Activated T-helper 1 cell treated with anti-CD3 and anti-CD28 coated beads, Interleukin-12 subunit alpha, Interleukin-12 subunit beta, Interleukin-2, Interleukin-4 antibody, amounts not matched to agents 30 ng/mL and 10 ng/mL and 1 ng/mL, durations not matched to agents 14 hours and 24 hours and 36 hours (primary cell): Measurements from ENCODE around the gene TSHZ2. TPM values are rescaled to one million over a fixed set of nuclear protein-coding genes. Genes with fewer than 3 reads are reported as not detected.
A peak's percentile ranks its signal among the peaks of the same experiment; 100 is the strongest.

ENCODE experiments used
- DNase-seq: peaks from one replicate; pipeline ENCODE4 v3.0.0; 2021; ENCODE audit warnings: low spot score
- H3K27ac Mint-ChIP-seq: one replicate; pipeline ENCODE4 v1.8.0; 2021; ENCODE audit warnings: mild to moderate bottlenecking, mixed read lengths
- H3K27me3 Mint-ChIP-seq: one replicate; pipeline ENCODE4 v1.8.0; 2022; ENCODE audit warnings: mild to moderate bottlenecking, moderate library complexity, mixed read lengths; ENCODE audit not compliant: insufficient read depth
- H3K36me3 Mint-ChIP-seq: one replicate; pipeline ENCODE4 v1.8.0; 2021; ENCODE audit warnings: low read depth, mixed read lengths
- H3K4me1 Mint-ChIP-seq: one replicate; pipeline ENCODE4 v1.8.0; 2021; ENCODE audit warnings: low read depth, mixed read lengths
- H3K4me3 Mint-ChIP-seq: one replicate; pipeline ENCODE4 v1.8.0; 2021; ENCODE audit warnings: mild to moderate bottlenecking, moderate library complexity, mixed read lengths
- H3K9me3 Mint-ChIP-seq: one replicate; pipeline ENCODE4 v1.8.0; 2021; ENCODE audit warnings: mixed read lengths
- intact Hi-C: fragments of 100-400 bp; cut with micrococcal nuclease; formaldehyde crosslinking; loops from one replicate; pipeline ENCODE4 v1.15.1; 2024
- total RNA-seq: library from RNA; stranded (reverse); gene quantifications from 2 replicates; pipeline ENCODE4 v1.2.3, GENCODE V29; 2022

TSHZ2 gene
- total RNA-seq, 1 donor from 2014 or later = 26.0 TPM

- no peak for DNase-seq
- Mint-ChIP-seq H3K27ac (no peak overlapping the region), H3K4me1 (no peaks in the 10 kb centered on the region), H3K9me3 (no peaks in the 10 kb centered on the region), H3K4me3 (no peak overlapping the region), H3K27me3 (no peaks in the 10 kb centered on the region), H3K36me3 (no peaks in the 10 kb centered on the region)
- intact Hi-C loops = no loop called here
Measured at GRCh38 chr20:53302695-53303412, 330.7 kb downstream of the TSHZ2 start.

- intact Hi-C loops = no loop called here
- DNase-seq = no peak
- no peak overlapping the region for H3K27ac Mint-ChIP-seq
- no peaks in the 10 kb centered on the region for H3K9me3 Mint-ChIP-seq
- no peak overlapping the region for H3K4me3 Mint-ChIP-seq
- H3K36me3 Mint-ChIP-seq = no peaks in the 10 kb centered on the region
- no peaks in the 10 kb centered on the region for H3K27me3 Mint-ChIP-seq
- no peaks in the 10 kb centered on the region for H3K4me1 Mint-ChIP-seq
Measured at GRCh38 chr20:53303413-53303760, 331.2 kb downstream of the TSHZ2 start.

- peaks cover 2% of the 10 kb centered on the region for H3K9me3 Mint-ChIP-seq
- intact Hi-C loops = no loop called here
- no peaks in the 10 kb centered on the region for H3K4me1 Mint-ChIP-seq
- peaks cover 4% of the 10 kb centered on the region for H3K36me3 Mint-ChIP-seq
- no peak overlapping the region for H3K4me3 Mint-ChIP-seq
- DNase-seq = no peak
- H3K27ac Mint-ChIP-seq = no peak overlapping the region
- H3K27me3 Mint-ChIP-seq = no peaks in the 10 kb centered on the region
Measured at GRCh38 chr20:53304146-53304545, 332.0 kb downstream of the TSHZ2 start.

GRCh38 chr20:53306192-53306805 is 334.1 kb downstream of the TSHZ2 start:
- no peak overlapping the region for H3K27ac Mint-ChIP-seq
- peaks cover 5% of the 10 kb centered on the region for H3K36me3 Mint-ChIP-seq
- intact Hi-C loops = no loop called here
- no peaks in the 10 kb centered on the region for H3K27me3 Mint-ChIP-seq
- DNase-seq = no peak
- H3K4me3 Mint-ChIP-seq = no peak overlapping the region
- H3K9me3 Mint-ChIP-seq = peaks cover 4% of the 10 kb centered on the region
- no peaks in the 10 kb centered on the region for H3K4me1 Mint-ChIP-seq

GRCh38 chr20:53307964-53308597 is 335.9 kb downstream of the TSHZ2 start:
- intact Hi-C loops = no loop called here
- Mint-ChIP-seq H3K9me3 (peaks cover 4% of the 10 kb centered on the region), H3K27ac (no peak overlapping the region), H3K36me3 (peaks cover 5% of the 10 kb centered on the region), H3K4me3 (no peak overlapping the region), H3K4me1 (no peaks in the 10 kb centered on the region), H3K27me3 (no peaks in the 10 kb centered on the region)
- no peak for DNase-seq

GRCh38 chr20:53309515-53309914 is 337.4 kb downstream of the TSHZ2 start:
- intact Hi-C loops = no loop called here
- Mint-ChIP-seq H3K9me3 (peaks cover 4% of the 10 kb centered on the region), H3K27me3 (no peaks in the 10 kb centered on the region), H3K4me3 (no peak overlapping the region), H3K4me1 (no peaks in the 10 kb centered on the region), H3K36me3 (peaks cover 5% of the 10 kb centered on the region), H3K27ac (no peak overlapping the region)
- no peak for DNase-seq

GRCh38 chr20:53312957-53313356 is 340.8 kb downstream of the TSHZ2 start:
- Mint-ChIP-seq H3K4me3 (no peak overlapping the region), H3K27me3 (no peaks in the 10 kb centered on the region), H3K36me3 (peaks cover 10% of the 10 kb centered on the region), H3K4me1 (peaks cover 8% of the 10 kb centered on the region), H3K9me3 (peaks cover 4% of the 10 kb centered on the region), H3K27ac (no peak overlapping the region)
- intact Hi-C loops = no loop called here
- DNase-seq = no peak

GRCh38 chr20:53316206-53316937 is 344.2 kb downstream of the TSHZ2 start:
- no peak overlapping the region for H3K27ac Mint-ChIP-seq
- H3K27me3 Mint-ChIP-seq = no peaks in the 10 kb centered on the region
- intact Hi-C loops = no loop called here
- no peak for DNase-seq
- H3K4me1 Mint-ChIP-seq = peaks cover 8% of the 10 kb centered on the region
- peaks cover 13% of the 10 kb centered on the region for H3K36me3 Mint-ChIP-seq
- peaks cover 8% of the 10 kb centered on the region for H3K9me3 Mint-ChIP-seq
- no peak overlapping the region for H3K4me3 Mint-ChIP-seq

- intact Hi-C loops = no loop called here
- DNase-seq = no peak
- Mint-ChIP-seq H3K4me3 (no peak overlapping the region), H3K9me3 (peaks cover 11% of the 10 kb centered on the region), H3K27ac (no peak overlapping the region), H3K27me3 (no peaks in the 10 kb centered on the region), H3K4me1 (peaks cover 24% of the 10 kb centered on the region), H3K36me3 (peaks cover 17% of the 10 kb centered on the region)
Measured at GRCh38 chr20:53319200-53319599, 347.0 kb downstream of the TSHZ2 start.

GRCh38 chr20:53319716-53320115 is 347.6 kb downstream of the TSHZ2 start:
- Mint-ChIP-seq H3K36me3 (peaks cover 20% of the 10 kb centered on the region), H3K27me3 (no peaks in the 10 kb centered on the region)
- intact Hi-C loops = no loop called here

GRCh38 chr20:53320701-53321100 is 348.5 kb downstream of the TSHZ2 start:
- no peak for DNase-seq
- Mint-ChIP-seq H3K27me3 (no peaks in the 10 kb centered on the region), H3K4me1 (peaks cover 23% of the 10 kb centered on the region), H3K27ac (no peak overlapping the region), H3K9me3 (peaks cover 11% of the 10 kb centered on the region), H3K4me3 (no peak overlapping the region), H3K36me3 (peaks cover 20% of the 10 kb centered on the region)
- intact Hi-C loops = no loop called here

More at GRCh38 chr20:53319716-53320115, 347.6 kb downstream of the TSHZ2 start:
- H3K9me3 Mint-ChIP-seq = peaks cover 11% of the 10 kb centered on the region
- DNase-seq = no peak
- H3K27ac Mint-ChIP-seq = no peak overlapping the region
- peaks cover 25% of the 10 kb centered on the region for H3K4me1 Mint-ChIP-seq
- H3K4me3 Mint-ChIP-seq = no peak overlapping the region

GRCh38 chr20:53321596-53321995 is 349.4 kb downstream of the TSHZ2 start:
- H3K4me3 Mint-ChIP-seq = no peak overlapping the region
- peak overlapping the region; percentile 44 for H3K27ac Mint-ChIP-seq
- peaks cover 20% of the 10 kb centered on the region for H3K36me3 Mint-ChIP-seq
- peaks cover 11% of the 10 kb centered on the region for H3K9me3 Mint-ChIP-seq
- no peak for DNase-seq
- peaks cover 16% of the 10 kb centered on the region for H3K4me1 Mint-ChIP-seq
- intact Hi-C loops = no loop called here
- H3K27me3 Mint-ChIP-seq = no peaks in the 10 kb centered on the region

- no peak for DNase-seq
- peak overlapping the region; percentile 61 for H3K4me3 Mint-ChIP-seq
Measured at GRCh38 chr20:53322651-53323050, 350.5 kb downstream of the TSHZ2 start.

More at GRCh38 chr20:53322651-53323050, 350.5 kb downstream of the TSHZ2 start:
- intact Hi-C loops = no loop called here
- peaks cover 16% of the 10 kb centered on the region for H3K4me1 Mint-ChIP-seq
- peaks cover 17% of the 10 kb centered on the region for H3K36me3 Mint-ChIP-seq
- peak overlapping the region; percentile 92 for H3K27ac Mint-ChIP-seq
- H3K27me3 Mint-ChIP-seq = no peaks in the 10 kb centered on the region
- peaks cover 11% of the 10 kb centered on the region for H3K9me3 Mint-ChIP-seq
